Panc1 (cell line): Measurements from ENCODE around the gene ARG2. TPM values are rescaled to one million over a fixed set of nuclear protein-coding genes. Genes with fewer than 3 reads are reported as not detected.

ENCODE experiments used
- ATAC-seq: fragments of 200-7000 bp; cut with Tn5 transposase; 2 replicates; pipeline ENCODE4 v1.9.1; 2020; ENCODE audit warnings: mild to moderate bottlenecking, moderate library complexity
- BruUV-seq: library from RNA; stranded (reverse); fragments of 400-500 nt; replicated peaks from 2 replicates; lab custom pipeline; 2021; lab: Mats Ljungman, UMichigan
- CTCF ChIA-PET: fragments of 300-600 bp; sonication (Branson Sonifier 250); formaldehyde crosslinking; loops from one replicate; lab custom pipeline; 2022; ENCODE audit warnings: antibody characterized with exemption; lab: Charles Lee
- POLR2A ChIA-PET: fragments of 300-600 bp; sonication (Branson Sonifier 250); formaldehyde crosslinking; loops from one replicate; lab custom pipeline; 2022; ENCODE audit warnings: antibody characterized with exemption; lab: Charles Lee
- DNase-seq: peaks from one replicate; pipeline ENCODE4 v3.0.0-alpha.2; 2010; ENCODE audit warnings: low read depth, low spot score
- H3K27ac ChIP-seq: 2 replicates; pipeline ENCODE4 v1.5.1; 2011; ENCODE audit warnings: mild to moderate bottlenecking, low read length, inconsistent platforms
- H3K27me3 ChIP-seq: fragments of 200-500 bp; sonication (Bioruptor generic); 2 replicates; pipeline ENCODE4 v1.6.0; 2014; ENCODE audit warnings: low read length, inconsistent platforms; ENCODE audit not compliant: control insufficient read depth, insufficient read depth
- H3K36me3 ChIP-seq: fragments of 200-500 bp; sonication (Bioruptor generic); 2 replicates; pipeline ENCODE4 v1.5.1; 2014; ENCODE audit warnings: inconsistent platforms, mild to moderate bottlenecking, low read length, moderate library complexity; ENCODE audit not compliant: control insufficient read depth, insufficient read depth
- H3K4me1 ChIP-seq: 2 replicates; pipeline ENCODE4 v1.5.1; 2011; ENCODE audit warnings: inconsistent platforms, mild to moderate bottlenecking, low read length, moderate library complexity; ENCODE audit not compliant: control insufficient read depth, insufficient read depth
- H3K4me3 ChIP-seq, 2 experiments: 2 replicates each; pipeline ENCODE4 v1.5.1; 2011 to 2012; ENCODE audit warnings: low read depth in 2 of 2, low read length in 2 of 2, mild to moderate bottlenecking in 2 of 2, inconsistent platforms in 1 of 2, moderate library complexity in 1 of 2
- H3K9me3 ChIP-seq: fragments of 200-500 bp; sonication (Bioruptor generic); 2 replicates; pipeline ENCODE4 v1.5.1; 2014; ENCODE audit warnings: low read depth, mild to moderate bottlenecking, inconsistent platforms, low read length, moderate library complexity; ENCODE audit not compliant: control insufficient read depth, insufficient read depth
- POLR2AphosphoS5 ChIP-seq: IDR thresholded peaks from 2 replicates; pipeline ENCODE4 v1.6.1; 2012; ENCODE audit warnings: mild to moderate bottlenecking, low read depth, low read length, moderate library complexity
- REST ChIP-seq, 2 experiments: IDR thresholded peaks; 2 replicates each; pipeline ENCODE4 v1.6.1; 2011 to 2012; ENCODE audit warnings: low read depth in 2 of 2, control low read depth in 1 of 2, low read length in 1 of 2, mild to moderate bottlenecking in 1 of 2, moderate library complexity in 1 of 2; ENCODE audit not compliant: insufficient read depth in 1 of 2
- SIN3A ChIP-seq: IDR thresholded peaks from 2 replicates; pipeline ENCODE4 v1.6.1; 2012; ENCODE audit warnings: low read depth, mild to moderate bottlenecking, low read length, moderate library complexity, borderline replicate concordance; ENCODE audit not compliant: insufficient read depth
- TCF7L2 ChIP-seq: IDR thresholded peaks from 2 replicates; pipeline ENCODE4 v1.6.1; 2011; ENCODE audit warnings: mild to moderate bottlenecking, low read depth, low read length, inconsistent platforms
- in situ Hi-C: cut with HindIII; loops from 2 replicates; pipeline ENCODE4 v1.10.0; 2016; ENCODE audit warnings: low sequenced_read_pairs, low pct_unique_long_range_greater_than_20kb
- intact Hi-C: fragments of 100-400 bp; cut with micrococcal nuclease; formaldehyde crosslinking; loops from one replicate; pipeline ENCODE4 v1.10.0; 2022; ENCODE audit not compliant: unreplicated experiment
- total RNA-seq: library from RNA; stranded (reverse); gene quantifications from one replicate; pipeline ENCODE4 v1.2.1, GENCODE V29; 2021; ENCODE audit not compliant: unreplicated experiment
- TF ChIP-seq, protein P1 (sequence below): fragments of 450-650 bp; IDR thresholded peaks from 2 replicates; pipeline ENCODE4 v1.5.1; 2017; ENCODE audit warnings: mild to moderate bottlenecking

Gene ARG2
- total RNA-seq, 1 experiment from 2014 or later = 1.1 TPM

DNA sequence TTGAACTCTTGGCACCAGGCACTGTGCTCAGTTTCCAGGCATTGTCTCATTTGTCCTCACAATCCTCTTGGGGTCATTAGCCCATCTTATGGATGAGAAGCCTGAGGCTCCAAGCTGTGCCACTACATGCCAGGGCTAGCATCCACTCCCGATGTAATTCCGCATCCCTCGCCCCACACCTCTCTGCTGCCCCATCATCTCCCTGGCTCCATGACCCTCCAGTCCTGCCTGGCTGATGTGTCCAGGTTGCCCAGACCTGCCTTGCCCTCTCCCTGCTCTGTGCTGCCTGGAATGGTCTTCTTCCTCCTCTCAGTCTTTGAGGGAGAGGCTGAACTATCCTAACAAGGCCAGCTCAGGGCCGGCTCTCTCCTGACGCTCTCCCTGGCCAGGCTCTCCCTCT lies 47.1 kb upstream of the ARG2 start:
- no peaks in the 10 kb centered on the region for H3K36me3 ChIP-seq
- intact Hi-C loops = loop anchor here (5.0 kb wide), 1 partner anchor 45 kb away; no protein-coding TSS in a partner anchor
- CTCF ChIA-PET = interaction anchor here (4.4 kb wide), 1 partner anchor 46 kb away, joined by 51 read pairs; no protein-coding TSS in a partner anchor
- in situ Hi-C loops = no loop called here
- H3K27me3 ChIP-seq = no peaks in the 10 kb centered on the region
- DNase-seq (no peak), ATAC-seq (no peak)
- H3K4me3 ChIP-seq = no peak overlapping the region
- BruUV-seq = no TSS peak
- no peak for TF ChIP-seq SIN3A
- no peak for TF ChIP-seq POLR2AphosphoS5
- no peak overlapping the region for H3K27ac ChIP-seq
- POLR2A ChIA-PET = no interaction called here
- no peaks in the 10 kb centered on the region for H3K9me3 ChIP-seq
- H3K4me1 ChIP-seq = no peaks in the 10 kb centered on the region

GRCh38 chr14:67573228-67574010 lies 46.3 kb upstream of the ARG2 start:
- TF ChIP-seq REST (IDR thresholded peaks at IDR 0.05; ENCODE audit: insufficient read depth in 1 of 2, low read depth in 2 of 2, low read length in 1 of 2) (no peak), SIN3A (no peak), TCF7L2 (no peak), POLR2AphosphoS5 (no peak)
- TF ChIP-seq, protein P1, sequence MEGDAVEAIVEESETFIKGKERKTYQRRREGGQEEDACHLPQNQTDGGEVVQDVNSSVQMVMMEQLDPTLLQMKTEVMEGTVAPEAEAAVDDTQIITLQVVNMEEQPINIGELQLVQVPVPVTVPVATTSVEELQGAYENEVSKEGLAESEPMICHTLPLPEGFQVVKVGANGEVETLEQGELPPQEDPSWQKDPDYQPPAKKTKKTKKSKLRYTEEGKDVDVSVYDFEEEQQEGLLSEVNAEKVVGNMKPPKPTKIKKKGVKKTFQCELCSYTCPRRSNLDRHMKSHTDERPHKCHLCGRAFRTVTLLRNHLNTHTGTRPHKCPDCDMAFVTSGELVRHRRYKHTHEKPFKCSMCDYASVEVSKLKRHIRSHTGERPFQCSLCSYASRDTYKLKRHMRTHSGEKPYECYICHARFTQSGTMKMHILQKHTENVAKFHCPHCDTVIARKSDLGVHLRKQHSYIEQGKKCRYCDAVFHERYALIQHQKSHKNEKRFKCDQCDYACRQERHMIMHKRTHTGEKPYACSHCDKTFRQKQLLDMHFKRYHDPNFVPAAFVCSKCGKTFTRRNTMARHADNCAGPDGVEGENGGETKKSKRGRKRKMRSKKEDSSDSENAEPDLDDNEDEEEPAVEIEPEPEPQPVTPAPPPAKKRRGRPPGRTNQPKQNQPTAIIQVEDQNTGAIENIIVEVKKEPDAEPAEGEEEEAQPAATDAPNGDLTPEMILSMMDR = no peak
- DNase-seq = no peak
- in situ Hi-C loops = no loop called here
- POLR2A ChIA-PET = no interaction called here
- Histone ChIP-seq H3K27me3 (no peaks in the 10 kb centered on the region), H3K27ac (no peak overlapping the region), H3K4me3 (no peak overlapping the region), H3K36me3 (no peaks in the 10 kb centered on the region), H3K4me1 (no peaks in the 10 kb centered on the region), H3K9me3 (no peaks in the 10 kb centered on the region)
- CTCF ChIA-PET = interaction anchor here (4.4 kb wide), 1 partner anchor 47 kb away, joined by 51 read pairs; no protein-coding TSS in a partner anchor
- intact Hi-C loops = loop anchor here (5.0 kb wide), 1 partner anchor 46 kb away; no protein-coding TSS in a partner anchor
- no peak for ATAC-seq
- BruUV-seq = no TSS peak

DNA sequence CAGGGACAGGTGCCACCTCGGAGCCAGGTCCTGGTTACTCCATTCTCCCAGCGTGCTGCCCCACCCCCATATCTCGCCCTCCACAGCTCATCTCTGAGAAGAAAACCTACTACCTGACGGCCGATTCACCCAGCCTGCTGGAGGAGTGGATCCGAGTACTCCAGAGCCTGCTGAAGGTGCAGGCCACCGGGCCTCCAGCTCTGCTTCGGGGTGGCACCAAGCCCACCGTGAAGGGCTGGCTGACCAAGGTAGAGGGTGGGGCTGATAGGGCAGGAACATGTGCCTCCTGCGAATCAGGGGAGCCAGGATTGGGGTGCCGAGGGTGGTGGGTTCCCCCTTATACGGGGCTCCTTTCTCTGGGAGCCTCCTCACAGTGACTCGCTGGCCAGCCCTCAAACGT lies 45.6 kb upstream of the ARG2 start:
- DNase-seq (no peak), ATAC-seq (no peak)
- no peaks in the 10 kb centered on the region for H3K36me3 ChIP-seq
- no peaks in the 10 kb centered on the region for H3K27me3 ChIP-seq
- in situ Hi-C loops (no loop called here), intact Hi-C loops (loop anchor here (5.0 kb wide), 1 partner anchor 47 kb away; no protein-coding TSS in a partner anchor)
- POLR2A ChIA-PET = no interaction called here
- no peaks in the 10 kb centered on the region for H3K9me3 ChIP-seq
- H3K27ac ChIP-seq = no peak overlapping the region
- no peaks in the 10 kb centered on the region for H3K4me1 ChIP-seq
- TF ChIP-seq POLR2AphosphoS5 = no peak
- TF ChIP-seq SIN3A = no peak
- TF ChIP-seq TCF7L2 = no peak
- TF ChIP-seq, protein P1 = no peak
- no peak for TF ChIP-seq REST (IDR thresholded peaks at IDR 0.05; ENCODE audit: insufficient read depth in 1 of 2, low read depth in 2 of 2, low read length in 1 of 2)
- no TSS peak for BruUV-seq
- CTCF ChIA-PET = no interaction called here
- no peak overlapping the region for H3K4me3 ChIP-seq
